NCI-H446 (cell line): ENCODE data around the gene LRP5.
A peak's percentile ranks its signal among the peaks of the same experiment; 100 is the strongest.

Source experiments
- DNase-seq, 2 experiments: peaks; one replicate each; lab custom pipeline; 2025; lab: John Stamatoyannopoulos, UW

The LRP5 gene

GRCh38 chr11:68347345-68347744 is 35.0 kb downstream of the LRP5 start:
- DNase-seq: no peak

GRCh38 chr11:68347841-68348240 is 35.5 kb downstream of the LRP5 start:
- no peak for DNase-seq

- no peak for DNase-seq
These were observed 37.3 kb downstream of the LRP5 start for GRCh38 chr11:68349461-68350249.

- no peak for DNase-seq
These were observed 38.5 kb downstream of the LRP5 start for GRCh38 chr11:68350759-68351449.

GRCh38 chr11:68351450-68352275 is 39.3 kb downstream of the LRP5 start:
- no peak for DNase-seq

- DNase-seq: no peak
These were observed 40.2 kb downstream of the LRP5 start for GRCh38 chr11:68352591-68352990.

GRCh38 chr11:68353118-68353517 is 40.7 kb downstream of the LRP5 start:
- no peak for DNase-seq

- no peak for DNase-seq
These were observed 41.3 kb downstream of the LRP5 start for GRCh38 chr11:68353669-68354068.

GRCh38 chr11:68354148-68354872 is 41.9 kb downstream of the LRP5 start:
- peak in 1 of 2 experiments; percentile 57 for DNase-seq

- no peak for DNase-seq
These were observed 43.1 kb downstream of the LRP5 start for GRCh38 chr11:68355471-68355870.

GRCh38 chr11:68357568-68357967 is 45.2 kb downstream of the LRP5 start:
- no peak for DNase-seq

GRCh38 chr11:68358416-68358815 is 46.0 kb downstream of the LRP5 start:
- DNase-seq: no peak

GRCh38 chr11:68361702-68362101 is 49.3 kb downstream of the LRP5 start:
- no peak for DNase-seq

GRCh38 chr11:68362801-68363379 is 50.5 kb downstream of the LRP5 start:
- DNase-seq: no peak

- DNase-seq: no peak
These were observed 51.4 kb downstream of the LRP5 start for GRCh38 chr11:68363776-68364175.

GRCh38 chr11:68364581-68364980 is 52.2 kb downstream of the LRP5 start:
- no peak for DNase-seq

GRCh38 chr11:68365943-68366435 is 53.6 kb downstream of the LRP5 start:
- no peak for DNase-seq

GRCh38 chr11:68367252-68367651 is 54.9 kb downstream of the LRP5 start:
- no peak for DNase-seq

GRCh38 chr11:68369756-68370155 is 57.4 kb downstream of the LRP5 start:
- DNase-seq: no peak

GRCh38 chr11:68370211-68371111 is 58.1 kb downstream of the LRP5 start:
- DNase-seq: no peak
